ENCODE measurements around the gene ETS2.

Gene ETS2

GRCh38 chr21:38777015-38777414 lies 28.7 kb upstream of the ETS2 start:
- ChIA-PET CTCF (interaction anchor here (0.6 kb wide), 1 partner anchor 76 kb away, joined by 7 read pairs; no protein-coding TSS in a partner anchor), POLR2A (ENCODE audit: low non-redundant PET) (no interaction called here)
- no peak overlapping the region for H3K27ac ChIP-seq
- DNase-seq (ENCODE audit: low spot score), result no peak
- TF ChIP-seq CTCF (conservative IDR thresholded peaks at IDR 0.05; ENCODE audit: low read depth), result no peak

GRCh38 chr21:38777531-38777930 lies 28.2 kb upstream of the ETS2 start:
- no peak overlapping the region for H3K27ac ChIP-seq
- ChIA-PET POLR2A (ENCODE audit: low non-redundant PET) (no interaction called here), CTCF (interaction anchor here (0.6 kb wide), 1 partner anchor 76 kb away, joined by 7 read pairs; no protein-coding TSS in a partner anchor)
- no peak for TF ChIP-seq CTCF (conservative IDR thresholded peaks at IDR 0.05; ENCODE audit: low read depth)
- no peak for DNase-seq (ENCODE audit: low spot score)

GRCh38 chr21:38780879-38781278 lies 24.9 kb upstream of the ETS2 start:
- TF ChIP-seq CTCF (conservative IDR thresholded peaks at IDR 0.05; ENCODE audit: low read depth), result no peak
- H3K27ac ChIP-seq, result peak overlapping the region; percentile 91
- ChIA-PET CTCF (no interaction called here), POLR2A (ENCODE audit: low non-redundant PET) (no interaction called here)
- DNase-seq (ENCODE audit: low spot score), result no peak

- H3K27ac ChIP-seq, result no peak overlapping the region; the same call in 1 of the 2 replicates
- no peak for TF ChIP-seq CTCF (conservative IDR thresholded peaks at IDR 0.05; ENCODE audit: low read depth)
- POLR2A ChIA-PET (ENCODE audit: low non-redundant PET), result no interaction called here
- no peak for DNase-seq (ENCODE audit: low spot score)
- CTCF ChIA-PET, result no interaction called here
Measured at GRCh38 chr21:38784458-38785266, 21.1 kb upstream of the ETS2 start.

- DNase-seq (ENCODE audit: low spot score), result no peak
- CTCF ChIA-PET, result no interaction called here
- no peak for TF ChIP-seq CTCF (conservative IDR thresholded peaks at IDR 0.05; ENCODE audit: low read depth)
- POLR2A ChIA-PET (ENCODE audit: low non-redundant PET), result no interaction called here
- H3K27ac ChIP-seq, result no peak overlapping the region
Measured at GRCh38 chr21:38785483-38785882, 20.2 kb upstream of the ETS2 start.

GRCh38 chr21:38787016-38787415 lies 18.7 kb upstream of the ETS2 start:
- DNase-seq (ENCODE audit: low spot score), result no peak
- CTCF ChIA-PET, result no interaction called here
- POLR2A ChIA-PET (ENCODE audit: low non-redundant PET), result interaction anchor here (0.5 to 1.1 kb wide), 2 partner anchors 21 to 563 kb away, joined by 3 to 4 read pairs; no protein-coding TSS in a partner anchor
- peak overlapping the region; percentile 97 for H3K27ac ChIP-seq
- TF ChIP-seq CTCF (conservative IDR thresholded peaks at IDR 0.05; ENCODE audit: low read depth), result no peak
